Osteocyte (in vitro differentiated cells): ENCODE results near the gene SNAPC2. TPM values are rescaled to one million over a fixed set of nuclear protein-coding genes. Genes with fewer than 3 reads are reported as not detected.

ENCODE experiments used
- DNase-seq: peaks from one replicate; pipeline ENCODE4 v3.0.0; 2021; ENCODE audit warnings: mixed read lengths; ENCODE audit not compliant: unreplicated experiment; ENCODE audit errors: extremely low spot score
- H3K27ac Mint-ChIP-seq: one replicate; pipeline ENCODE4 v1.8.0; 2021; ENCODE audit warnings: mild to moderate bottlenecking, mixed read lengths; ENCODE audit not compliant: unreplicated experiment
- H3K27me3 Mint-ChIP-seq: one replicate; pipeline ENCODE4 v1.8.0; 2021; ENCODE audit warnings: mixed read lengths; ENCODE audit not compliant: unreplicated experiment
- H3K36me3 Mint-ChIP-seq: one replicate; pipeline ENCODE4 v1.8.0; 2021; ENCODE audit warnings: mixed read lengths; ENCODE audit not compliant: unreplicated experiment
- H3K4me1 Mint-ChIP-seq: one replicate; pipeline ENCODE4 v1.8.0; 2021; ENCODE audit warnings: mixed read lengths; ENCODE audit not compliant: unreplicated experiment
- H3K4me3 Mint-ChIP-seq: one replicate; pipeline ENCODE4 v1.8.0; 2021; ENCODE audit warnings: mild to moderate bottlenecking, moderate library complexity, mixed read lengths; ENCODE audit not compliant: unreplicated experiment
- H3K9me3 Mint-ChIP-seq: one replicate; pipeline ENCODE4 v1.8.0; 2021; ENCODE audit warnings: mixed read lengths; ENCODE audit not compliant: unreplicated experiment
- CTCF ChIP-seq: fragments of 200-600 bp; sonication (generic); IDR thresholded peaks from 2 replicates; pipeline ENCODE4 v1.5.0; 2021; ENCODE audit warnings: antibody characterized with exemption, mild to moderate bottlenecking, moderate library complexity
- total RNA-seq: library from RNA; stranded (reverse); gene quantifications from 2 replicates; pipeline ENCODE4 v1.2.1, GENCODE V29; 2021

SNAPC2 gene
- total RNA-seq, 1 donor from 2014 or later: 19.6 TPM

DNA sequence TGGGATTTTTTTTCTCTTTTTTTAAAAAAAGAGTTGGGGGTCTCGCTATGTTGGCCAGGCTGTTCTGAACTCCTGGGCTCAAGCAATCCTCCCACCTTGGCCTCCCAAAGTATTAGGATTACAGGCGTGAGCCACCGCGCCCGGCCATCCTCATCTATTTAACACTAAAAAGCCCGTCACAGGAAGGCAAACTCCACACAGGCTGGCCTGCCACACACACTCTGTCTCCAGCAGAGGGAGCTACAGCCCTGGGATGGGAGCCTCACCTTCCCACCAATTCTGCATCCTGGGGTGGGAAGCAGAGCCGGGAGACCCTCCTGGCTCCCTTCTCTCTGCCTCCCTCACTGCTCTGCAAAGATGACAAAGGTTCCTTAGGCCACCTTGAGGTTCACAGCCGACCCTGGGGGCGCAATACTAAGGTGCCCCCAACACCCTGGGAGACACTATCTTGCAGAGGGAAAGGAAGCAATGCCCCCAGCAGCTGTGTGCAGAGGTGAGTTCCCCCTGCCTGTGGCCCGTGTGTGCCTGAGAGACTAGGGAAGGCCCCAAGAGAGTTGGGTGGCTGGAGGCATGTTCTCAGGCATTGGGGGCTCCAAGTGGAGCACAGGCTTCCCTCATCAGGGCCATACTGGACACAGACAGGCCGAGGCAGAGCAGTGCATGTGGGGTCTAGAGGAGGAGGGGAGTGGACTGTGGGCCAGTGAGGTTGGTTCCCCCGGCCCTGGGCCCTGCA, 50.7 kb downstream of the SNAPC2 start:
- Mint-ChIP-seq H3K4me1 (no peaks in the 10 kb centered on the region), H3K4me3 (no peak overlapping the region), H3K27me3 (no peaks in the 10 kb centered on the region), H3K9me3 (no peaks in the 10 kb centered on the region), H3K27ac (peak overlapping the region; percentile 10), H3K36me3 (peaks cover 29% of the 10 kb centered on the region)
- no peak for DNase-seq
- TF ChIP-seq CTCF: peak; percentile 83

DNA sequence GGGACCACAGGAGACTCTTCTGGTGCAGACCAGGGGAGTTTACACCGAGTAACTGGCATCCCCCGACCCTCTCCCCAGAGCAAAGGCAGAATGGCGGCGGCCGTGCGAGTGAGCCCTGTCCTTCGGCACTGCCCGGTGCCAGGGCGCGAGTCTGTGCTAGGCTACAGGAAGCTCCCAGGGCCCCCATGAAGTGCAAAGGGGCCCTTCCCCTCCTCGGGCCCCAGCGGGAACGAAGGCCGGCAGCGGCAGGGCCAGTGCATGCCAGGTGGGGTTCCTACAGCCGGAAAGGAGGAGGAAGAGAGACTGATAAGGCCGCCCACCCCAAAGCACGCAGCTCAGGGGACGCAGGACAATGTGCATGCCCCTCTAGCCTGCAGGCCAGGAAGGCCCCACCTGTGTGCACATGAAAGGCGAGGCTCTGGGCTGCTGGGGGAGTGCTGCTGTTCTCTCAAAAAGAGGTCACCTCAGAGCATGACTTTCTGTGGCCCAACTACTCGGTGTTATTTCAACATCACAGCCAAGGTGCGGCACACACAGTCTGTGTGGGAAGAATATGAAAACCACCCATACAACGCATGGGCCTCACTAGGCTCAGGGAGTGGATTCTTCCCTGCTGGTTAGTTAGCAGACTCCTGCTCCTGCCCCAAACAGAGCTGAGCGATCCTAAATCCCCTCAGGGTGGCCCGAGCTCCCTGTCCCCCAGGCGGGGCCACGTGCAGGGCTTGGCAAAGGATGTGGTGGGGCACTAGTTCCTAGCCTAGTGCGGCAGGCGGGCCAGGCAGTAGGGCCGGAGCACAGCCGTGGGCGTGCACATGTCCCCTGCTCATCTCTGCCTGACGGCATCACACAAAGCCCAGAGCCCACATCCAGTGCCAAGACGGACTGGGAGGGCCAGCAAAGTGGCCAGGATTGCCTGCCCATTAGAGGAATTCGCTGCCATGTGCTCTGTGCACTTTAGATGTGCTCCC, 51.7 kb downstream of the SNAPC2 start:
- H3K36me3 Mint-ChIP-seq: peaks cover 27% of the 10 kb centered on the region
- no peak for DNase-seq

More for the DNA sequence above, 51.7 kb downstream of the SNAPC2 start:
- no peak for TF ChIP-seq CTCF
- Mint-ChIP-seq H3K27me3 (no peaks in the 10 kb centered on the region), H3K9me3 (no peaks in the 10 kb centered on the region), H3K4me1 (no peaks in the 10 kb centered on the region), H3K27ac (no peak overlapping the region), H3K4me3 (no peak overlapping the region)

Other genes starting within 250 kb of the SNAPC2 start
- gene MCEMP1, start 243.2 kb upstream of the SNAPC2 start, total RNA-seq: not detected in 2 replicates
- 105 and 108 TPM in 2 replicates for gene TRAPPC5, start 239.5 kb upstream of the SNAPC2 start, total RNA-seq
- not detected in 2 replicates for gene FCER2, start 218.2 kb upstream of the SNAPC2 start, total RNA-seq
- gene CLEC4G, start 188.2 kb upstream of the SNAPC2 start, total RNA-seq: not detected in 2 replicates
- not detected in 2 replicates for gene CD209, start 172.8 kb upstream of the SNAPC2 start, total RNA-seq
- gene CLEC4M, start 157.1 kb upstream of the SNAPC2 start, total RNA-seq: not detected in 2 replicates
- gene EVI5L, start 90.1 kb upstream of the SNAPC2 start, total RNA-seq: 27.3 and 27.6 TPM in 2 replicates
- 0.24 and 0.51 TPM in 2 replicates for gene PRR36, start 45.9 kb upstream of the SNAPC2 start, total RNA-seq
- gene LRRC8E, start 31.8 kb upstream of the SNAPC2 start, total RNA-seq: 3.3 and 3.5 TPM in 2 replicates
- gene MAP2K7, start 16.5 kb upstream of the SNAPC2 start, total RNA-seq: 34.4 and 42.1 TPM in 2 replicates
- gene TGFBR3L, start 5.5 kb upstream of the SNAPC2 start, total RNA-seq: 2.3 and 2.6 TPM in 2 replicates
- gene CTXN1, start 5.8 kb downstream of the SNAPC2 start, total RNA-seq: 28.7 and 28.8 TPM in 2 replicates
- gene TIMM44, start 23.3 kb downstream of the SNAPC2 start, total RNA-seq: 69.4 and 73.4 TPM in 2 replicates
- gene ELAVL1, start 85.3 kb downstream of the SNAPC2 start, total RNA-seq: 89.6 and 98.5 TPM in 2 replicates
- not detected in 2 replicates for gene CCL25, start 132.4 kb downstream of the SNAPC2 start, total RNA-seq
- gene FBN3, start 229.3 kb downstream of the SNAPC2 start, total RNA-seq: 0.19 and 0.42 TPM in 2 replicates